SK-N-MC (cell line): ENCODE data around the gene SLC49A3.

Experiments used
- EZH2 ChIP-seq: fragments of 200-600 bp; sonication (generic); IDR thresholded peaks from one replicate; pipeline ENCODE4 v1.6.1; 2017; ENCODE audit warnings: antibody characterized with exemption
- POLR2AphosphoS5 ChIP-seq: IDR thresholded peaks from 2 replicates; pipeline ENCODE4 v1.6.1; 2012; ENCODE audit warnings: mild to moderate bottlenecking, low read depth, low read length, borderline replicate concordance

- TF ChIP-seq EZH2 (no peak), POLR2AphosphoS5 (no peak)
Measured at GRCh38 chr4:732911-733630, 44.1 kb upstream of the SLC49A3 start.
